Cardiac fibroblast (primary cell): ENCODE measurements around the gene GFM2.
A peak's percentile ranks its signal among the peaks of the same experiment; 100 is the strongest.
"Not testable (repeated sequence)": the region's sequence is repeated elsewhere in the genome, so short reads cannot be mapped to it uniquely, and the experiment has no call there.

Source experiments
- DNase-seq, 2 donors: peaks; one replicate each; pipeline versions ENCODE4 v3.0.0 to v3.0.0-alpha.2; 2010; ENCODE audit warnings: low read depth in 2 of 2
- H3K4me3 ChIP-seq, 2 donors: replicated peaks in 1 of 2; 1 replicate in 1 of 2; 2 replicates in 1 of 2; pipeline ENCODE4 v1.5.1; 2011; ENCODE audit warnings: low read depth in 2 of 2, low read length in 2 of 2, mild to moderate bottlenecking in 2 of 2, moderate library complexity in 1 of 2
- TF ChIP-seq, protein P1 (sequence below): IDR thresholded peaks from one replicate; pipeline ENCODE4 v1.5.1; 2011; ENCODE audit warnings: low read depth, mild to moderate bottlenecking, low read length, inconsistent platforms

The GFM2 gene, protein sequence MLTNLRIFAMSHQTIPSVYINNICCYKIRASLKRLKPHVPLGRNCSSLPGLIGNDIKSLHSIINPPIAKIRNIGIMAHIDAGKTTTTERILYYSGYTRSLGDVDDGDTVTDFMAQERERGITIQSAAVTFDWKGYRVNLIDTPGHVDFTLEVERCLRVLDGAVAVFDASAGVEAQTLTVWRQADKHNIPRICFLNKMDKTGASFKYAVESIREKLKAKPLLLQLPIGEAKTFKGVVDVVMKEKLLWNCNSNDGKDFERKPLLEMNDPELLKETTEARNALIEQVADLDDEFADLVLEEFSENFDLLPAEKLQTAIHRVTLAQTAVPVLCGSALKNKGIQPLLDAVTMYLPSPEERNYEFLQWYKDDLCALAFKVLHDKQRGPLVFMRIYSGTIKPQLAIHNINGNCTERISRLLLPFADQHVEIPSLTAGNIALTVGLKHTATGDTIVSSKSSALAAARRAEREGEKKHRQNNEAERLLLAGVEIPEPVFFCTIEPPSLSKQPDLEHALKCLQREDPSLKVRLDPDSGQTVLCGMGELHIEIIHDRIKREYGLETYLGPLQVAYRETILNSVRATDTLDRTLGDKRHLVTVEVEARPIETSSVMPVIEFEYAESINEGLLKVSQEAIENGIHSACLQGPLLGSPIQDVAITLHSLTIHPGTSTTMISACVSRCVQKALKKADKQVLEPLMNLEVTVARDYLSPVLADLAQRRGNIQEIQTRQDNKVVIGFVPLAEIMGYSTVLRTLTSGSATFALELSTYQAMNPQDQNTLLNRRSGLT

DNA sequence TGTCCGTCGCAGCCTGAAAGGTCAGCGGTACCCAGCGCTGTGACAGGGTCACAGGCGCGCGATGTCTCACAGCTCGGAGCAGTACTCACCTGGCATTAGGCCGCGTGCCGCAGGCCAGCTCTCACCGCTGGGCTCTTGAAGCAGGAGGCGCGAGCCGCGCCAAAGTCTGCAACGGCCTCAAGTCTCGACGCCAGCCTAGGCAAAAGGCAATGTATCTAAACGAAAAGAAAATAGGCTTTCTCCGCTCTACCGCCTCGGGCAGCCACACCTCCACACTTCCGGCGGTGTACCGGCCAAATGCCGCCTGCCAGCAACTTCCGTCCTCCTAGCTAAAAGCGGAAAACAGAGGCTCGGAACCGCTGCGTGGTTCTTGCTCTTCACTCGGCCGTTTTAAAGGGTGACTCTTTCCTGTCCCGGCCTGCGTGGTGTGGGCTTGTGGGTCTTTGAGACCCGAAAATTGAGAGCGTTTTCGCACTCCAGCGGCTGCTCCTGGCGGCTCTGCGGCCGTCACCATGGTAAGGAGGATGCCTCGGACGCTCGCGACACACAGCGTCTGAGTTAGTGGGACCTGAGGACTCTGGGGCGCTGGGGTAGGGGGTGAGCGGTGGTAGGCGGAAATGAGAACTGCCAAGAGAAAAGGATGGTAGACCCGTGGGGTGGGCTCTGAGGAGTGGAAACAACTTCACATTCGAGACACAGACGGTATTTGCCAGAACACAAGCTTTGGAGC is at the start of gene GFM2, which contains the start of gene NSA2:
Gene GFM2 (minus strand): TSS at position 269 of the 730 bp plus-strand sequence. CDS start 3,375 bp downstream, outside the sequence.
Gene NSA2 (plus strand): TSS at position 401 of the 730 bp plus-strand sequence. CDS start 112 bp downstream, at position 513.
- DNase-seq, result peak; percentile 93 to 96
- peak within 1 kb of the TSS; percentile 93 to 100 for H3K4me3 ChIP-seq
- TF ChIP-seq, protein P1, sequence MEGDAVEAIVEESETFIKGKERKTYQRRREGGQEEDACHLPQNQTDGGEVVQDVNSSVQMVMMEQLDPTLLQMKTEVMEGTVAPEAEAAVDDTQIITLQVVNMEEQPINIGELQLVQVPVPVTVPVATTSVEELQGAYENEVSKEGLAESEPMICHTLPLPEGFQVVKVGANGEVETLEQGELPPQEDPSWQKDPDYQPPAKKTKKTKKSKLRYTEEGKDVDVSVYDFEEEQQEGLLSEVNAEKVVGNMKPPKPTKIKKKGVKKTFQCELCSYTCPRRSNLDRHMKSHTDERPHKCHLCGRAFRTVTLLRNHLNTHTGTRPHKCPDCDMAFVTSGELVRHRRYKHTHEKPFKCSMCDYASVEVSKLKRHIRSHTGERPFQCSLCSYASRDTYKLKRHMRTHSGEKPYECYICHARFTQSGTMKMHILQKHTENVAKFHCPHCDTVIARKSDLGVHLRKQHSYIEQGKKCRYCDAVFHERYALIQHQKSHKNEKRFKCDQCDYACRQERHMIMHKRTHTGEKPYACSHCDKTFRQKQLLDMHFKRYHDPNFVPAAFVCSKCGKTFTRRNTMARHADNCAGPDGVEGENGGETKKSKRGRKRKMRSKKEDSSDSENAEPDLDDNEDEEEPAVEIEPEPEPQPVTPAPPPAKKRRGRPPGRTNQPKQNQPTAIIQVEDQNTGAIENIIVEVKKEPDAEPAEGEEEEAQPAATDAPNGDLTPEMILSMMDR, result no peak

DNA sequence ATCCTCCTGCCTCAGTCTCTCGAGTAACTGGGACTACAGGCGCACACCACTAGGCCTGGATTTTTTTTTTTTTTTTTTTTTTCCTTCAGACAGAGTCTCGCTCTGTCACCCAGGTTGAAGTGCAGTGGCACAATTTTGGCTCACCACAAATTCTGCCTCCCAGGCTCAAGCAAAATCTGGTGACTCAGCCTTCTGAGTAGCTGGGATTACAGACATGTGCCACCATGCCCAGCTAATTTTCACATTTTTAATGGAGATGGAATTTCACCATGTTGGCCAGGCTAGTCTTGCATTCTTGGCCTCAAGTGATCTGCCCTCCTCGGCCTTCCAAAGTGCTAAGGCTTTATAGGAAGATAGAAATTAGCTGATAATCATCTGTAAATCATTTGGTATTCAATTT is 44.0 kb upstream of the GFM2 start:
- TF ChIP-seq, protein P1, result no peak
- no peak overlapping the region for H3K4me3 ChIP-seq
- DNase-seq, result no peak

DNA sequence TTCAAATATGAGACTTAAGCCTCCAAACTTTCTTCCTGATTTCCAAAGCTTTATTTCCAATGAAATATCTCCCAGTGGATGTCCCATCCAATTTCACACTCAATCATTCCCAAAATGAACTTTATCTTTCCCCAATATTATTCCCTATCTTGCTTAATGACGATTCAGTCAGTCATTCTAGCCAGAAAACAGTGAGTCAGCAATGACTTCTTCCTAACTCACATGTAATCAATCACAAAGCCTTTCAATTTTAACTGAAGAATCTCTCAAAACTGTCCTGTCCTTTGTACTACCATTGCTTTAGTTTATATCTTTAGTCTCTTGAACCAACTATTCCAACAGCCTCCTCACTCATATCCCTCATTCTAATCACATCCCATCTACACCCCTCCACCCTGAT is 35.0 kb upstream of the GFM2 start:
- TF ChIP-seq, protein P1, result no peak
- H3K4me3 ChIP-seq, result no peak overlapping the region
- no peak for DNase-seq

DNA sequence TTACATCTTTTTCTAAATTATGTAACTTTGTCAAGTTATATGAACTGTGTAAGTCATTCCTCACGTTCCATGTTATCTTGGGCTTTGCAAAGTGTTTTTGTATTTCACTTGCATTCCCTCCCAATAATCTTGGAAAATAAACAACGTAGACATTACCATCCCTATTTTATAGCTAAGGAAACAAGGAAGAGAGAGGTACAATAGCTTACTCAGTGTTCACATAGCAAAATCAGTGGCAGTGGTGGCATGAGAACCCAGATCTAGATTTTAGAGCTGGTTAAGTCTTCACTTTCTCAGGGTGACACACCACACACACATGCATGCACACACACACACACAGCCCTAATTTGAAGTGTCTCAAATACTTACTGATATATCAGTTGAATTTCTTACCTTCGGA is 34.3 kb upstream of the GFM2 start:
- TF ChIP-seq, protein P1, result no peak
- H3K4me3 ChIP-seq, result no peak overlapping the region
- DNase-seq, result no peak

DNA sequence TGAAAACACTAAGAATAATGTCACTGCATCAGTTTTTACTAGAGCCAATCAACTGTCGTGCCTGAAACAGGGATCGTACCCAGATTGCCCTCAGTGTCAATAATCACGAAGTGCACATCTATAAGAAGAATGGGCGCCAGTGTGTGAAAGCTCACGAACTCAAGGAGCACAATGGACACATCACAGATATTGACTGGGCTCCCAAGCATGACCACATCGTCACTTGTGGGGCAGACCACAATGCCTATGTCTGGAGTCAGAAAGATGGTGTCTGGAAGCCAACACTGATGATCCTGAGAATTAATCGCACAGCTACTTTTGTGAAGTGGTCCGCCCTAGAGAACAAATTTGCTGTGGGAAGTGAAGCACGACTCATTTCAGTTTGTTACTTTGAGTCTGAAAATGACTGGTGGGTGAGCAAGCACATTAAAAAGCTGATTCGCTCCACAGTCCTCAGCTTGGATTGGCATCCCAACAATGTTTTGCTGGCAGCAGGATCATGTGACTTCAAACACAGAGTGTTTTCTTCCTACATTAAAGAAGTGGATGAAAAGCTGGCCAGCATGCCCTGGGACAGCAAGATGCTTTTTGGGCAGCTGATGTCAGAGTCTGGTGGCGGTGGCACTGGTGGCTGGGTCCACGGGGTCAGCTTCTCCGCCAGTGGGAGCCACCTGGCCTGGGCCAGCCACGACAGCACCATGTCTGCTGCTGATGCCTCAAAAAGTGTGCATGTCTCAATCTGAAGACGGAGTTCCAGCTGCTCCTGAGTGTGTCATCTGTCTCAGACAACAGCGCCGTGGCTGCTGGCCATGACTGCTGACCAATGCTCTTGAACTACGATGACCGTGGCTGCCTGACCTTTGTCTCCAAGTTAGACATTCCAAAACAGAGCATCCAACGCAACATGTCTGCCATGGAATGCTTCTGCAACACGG is 32.3 kb upstream of the GFM2 start:
- TF ChIP-seq, protein P1, result no peak
- H3K4me3 ChIP-seq, result no peak overlapping the region
- no peak for DNase-seq

DNA sequence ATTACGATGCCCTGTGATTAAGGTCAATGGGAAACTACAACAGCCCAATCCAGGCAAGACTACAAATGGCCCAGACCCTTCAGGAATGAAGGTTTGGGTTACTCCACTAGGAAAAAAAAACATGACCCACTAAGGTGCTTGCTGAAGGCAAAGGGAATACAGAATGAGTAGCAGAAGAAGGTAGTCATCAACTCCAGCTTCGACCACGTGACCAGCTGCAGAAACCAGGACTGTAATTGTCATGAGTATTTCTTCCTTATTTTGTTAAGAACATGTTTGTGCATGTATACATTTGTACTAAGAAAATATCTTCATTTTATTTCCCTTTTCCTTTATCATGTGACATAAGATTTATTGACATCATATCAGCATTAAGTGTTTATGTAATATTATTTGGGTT is 24.8 kb upstream of the GFM2 start:
- not testable (repeated sequence) for H3K4me3 ChIP-seq, DNase-seq
